Stimulated activated naive CD8-positive, alpha-beta T cell treated with anti-CD3 and anti-CD28 coated beads, Interleukin-15, amount 100 ng/mL, for 72 hours (primary cell): ENCODE results near the gene RMP24.
A peak's percentile ranks its signal among the peaks of the same experiment; 100 is the strongest.
"Not testable (repeated sequence)": the region's sequence is repeated elsewhere in the genome, so short reads cannot be mapped to it uniquely, and the experiment has no call there.

Experiments
- ATAC-seq: fragments of 150-1000 bp; cut with Tn5 transposase; 2 replicates; pipeline ENCODE4 v1.10.0; 2021; ENCODE audit warnings: mild to moderate bottlenecking, moderate library complexity
- DNase-seq, 2 donors: peaks; one replicate each; pipeline ENCODE4 v3.0.0; 2021 to 2022
- H3K27ac Mint-ChIP-seq, 2 donors: one replicate each; pipeline ENCODE4 v1.8.0; 2022; ENCODE audit warnings: mild to moderate bottlenecking in 2 of 2, mixed read lengths in 2 of 2, moderate library complexity in 2 of 2
- H3K27me3 Mint-ChIP-seq: one replicate; pipeline ENCODE4 v1.8.0; 2022; ENCODE audit warnings: mixed read lengths
- H3K4me1 Mint-ChIP-seq: one replicate; pipeline ENCODE4 v1.8.0; 2022; ENCODE audit warnings: mild to moderate bottlenecking, mixed read lengths
- H3K4me3 Mint-ChIP-seq, 2 donors: one replicate each; pipeline ENCODE4 v1.8.0; 2022; ENCODE audit warnings: mild to moderate bottlenecking in 2 of 2, mixed read lengths in 2 of 2, moderate library complexity in 1 of 2
- H3K9me3 Mint-ChIP-seq, 2 donors: one replicate each; pipeline ENCODE4 v1.8.0; 2022; ENCODE audit warnings: mixed read lengths in 2 of 2

Gene RMP24

DNA sequence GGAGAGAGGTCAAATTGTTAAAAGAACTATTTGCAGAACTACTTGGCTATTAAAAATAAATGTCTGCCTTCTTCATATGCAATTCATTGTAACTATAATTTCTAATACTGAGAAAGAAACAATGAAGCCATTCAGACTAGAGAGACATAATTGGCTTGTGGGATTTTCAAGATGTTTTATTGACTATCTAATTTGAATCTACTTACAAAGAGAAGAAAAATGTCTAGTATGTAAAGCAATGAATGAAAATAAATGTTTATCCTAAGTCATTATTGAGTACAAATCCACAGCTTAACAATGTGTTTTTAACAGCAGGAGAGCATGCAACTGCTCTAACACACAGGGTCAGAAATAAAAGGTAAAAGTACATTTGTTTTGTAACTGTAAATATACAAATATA is 19.2 kb downstream of the RMP24 start:
- ATAC-seq (no peak), DNase-seq (no peak)
- Mint-ChIP-seq H3K4me1 (no peaks in the 10 kb centered on the region), H3K27ac (no peak overlapping the region), H3K4me3 (no peak overlapping the region), H3K9me3 (no peaks in the 10 kb centered on the region), H3K27me3 (no peaks in the 10 kb centered on the region)

DNA sequence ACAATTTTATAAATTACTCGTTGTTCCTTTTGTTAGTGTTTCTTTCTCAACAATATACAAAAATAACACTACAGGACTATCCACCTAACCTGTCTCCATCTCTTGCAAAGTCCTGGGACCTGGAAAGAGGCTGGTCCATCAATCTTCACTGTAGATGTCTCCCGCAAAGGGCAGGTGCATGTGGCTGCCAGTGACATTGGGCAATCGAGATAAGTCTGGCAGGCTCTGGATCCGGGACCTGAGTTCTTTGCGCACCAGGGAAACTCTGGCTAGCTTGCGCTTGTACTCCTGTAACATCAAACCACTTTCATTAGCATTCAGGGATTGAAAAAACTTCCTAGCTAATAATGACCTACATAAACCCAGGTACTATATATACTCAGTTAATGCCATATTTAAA is 20.5 kb downstream of the RMP24 start:
- Mint-ChIP-seq H3K27ac (peak overlapping the region in 1 of 2 donors; percentile 63), H3K27me3 (no peaks in the 10 kb centered on the region), H3K4me3 (no peak overlapping the region), H3K9me3 (no peaks in the 10 kb centered on the region), H3K4me1 (no peaks in the 10 kb centered on the region)
- ATAC-seq (no peak), DNase-seq (no peak)

DNA sequence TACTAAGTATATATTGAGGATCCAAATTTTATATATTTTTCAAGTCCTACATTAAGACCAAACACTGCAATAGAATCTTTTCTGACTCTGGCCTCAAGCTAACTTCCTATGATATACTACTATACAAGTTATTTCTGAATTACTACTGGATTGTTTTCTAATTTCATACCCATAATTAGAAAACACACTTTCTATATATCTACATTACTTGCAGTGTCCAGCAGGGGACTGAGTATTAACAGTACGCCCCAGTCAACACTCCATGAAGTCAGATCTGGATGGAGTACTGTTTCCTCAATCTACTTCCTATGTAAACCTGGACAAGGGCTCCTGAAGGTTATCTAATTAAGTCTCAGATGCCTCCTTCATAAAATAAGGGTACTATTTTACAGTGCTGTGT is 26.5 kb downstream of the RMP24 start:
- no peak for ATAC-seq
- Mint-ChIP-seq H3K27ac (no peak overlapping the region), H3K4me3 (no peak overlapping the region), H3K27me3 (no peaks in the 10 kb centered on the region), H3K4me1 (peaks cover 5% of the 10 kb centered on the region), H3K9me3 (no peaks in the 10 kb centered on the region)
- no peak for DNase-seq

DNA sequence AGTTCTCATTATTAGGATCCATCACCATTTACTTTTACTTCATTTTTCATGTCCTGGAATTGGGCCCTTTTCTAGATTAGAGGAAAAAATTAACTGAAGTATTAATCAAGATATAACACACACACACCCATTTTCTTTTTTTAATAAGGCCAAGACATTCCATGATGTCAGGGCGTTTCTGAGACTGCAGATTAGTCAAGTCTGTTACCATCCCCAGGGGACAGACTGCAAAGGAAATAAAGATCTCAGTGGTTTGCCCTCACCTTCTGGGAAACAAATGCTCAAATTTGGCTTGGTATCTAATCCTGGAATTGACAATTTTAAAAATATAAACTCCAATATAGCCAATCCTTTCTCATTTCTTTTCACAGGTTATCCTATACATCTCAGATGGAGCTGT is 27.4 kb downstream of the RMP24 start:
- no peak for DNase-seq
- no peak overlapping the region for H3K27ac Mint-ChIP-seq
- H3K27me3 Mint-ChIP-seq: no peaks in the 10 kb centered on the region
- no peak overlapping the region for H3K4me3 Mint-ChIP-seq
- H3K9me3 Mint-ChIP-seq: no peaks in the 10 kb centered on the region
- H3K4me1 Mint-ChIP-seq: peaks cover 5% of the 10 kb centered on the region
- ATAC-seq: no peak

DNA sequence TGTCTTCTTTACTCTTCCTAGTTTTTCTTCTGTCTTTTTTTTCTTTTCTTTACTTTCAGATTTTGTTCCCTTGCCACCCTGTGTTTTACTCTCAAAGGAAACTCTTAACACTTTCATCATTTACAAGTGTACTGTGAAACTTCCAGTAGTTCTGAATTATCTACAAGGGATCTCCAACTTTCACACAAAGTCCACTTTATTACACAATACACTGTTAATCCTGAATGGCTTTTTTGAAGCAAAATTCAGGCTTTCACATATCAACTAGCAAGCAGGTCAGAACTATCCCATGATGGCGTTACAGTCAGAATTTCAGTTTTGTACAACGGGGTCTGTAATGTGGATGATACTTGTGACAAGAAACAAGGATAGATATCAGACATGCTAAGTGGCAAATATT is 34.5 kb downstream of the RMP24 start:
- ATAC-seq (no peak), DNase-seq (no peak)
- H3K9me3 Mint-ChIP-seq: no peaks in the 10 kb centered on the region

DNA sequence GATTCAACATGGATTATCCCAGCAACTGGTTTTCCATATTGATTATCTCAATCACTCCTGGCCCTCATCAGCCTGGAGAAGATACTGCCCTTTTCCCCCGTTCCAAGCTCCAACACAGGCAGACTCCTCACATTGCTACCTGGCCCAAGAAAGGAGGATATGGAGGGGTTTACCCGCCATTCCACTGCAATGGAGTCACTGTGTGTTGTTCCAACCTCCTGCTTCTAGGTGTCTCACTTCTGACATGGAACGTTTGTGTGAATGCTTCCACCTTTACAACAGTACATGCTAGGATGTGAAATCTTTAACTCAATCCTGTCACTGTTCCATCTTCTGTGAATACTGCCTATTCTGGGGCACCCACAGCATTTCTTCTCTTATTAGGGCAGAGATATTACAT is 36.7 kb downstream of the RMP24 start:
- no peaks in the 10 kb centered on the region for H3K27me3 Mint-ChIP-seq
- H3K9me3 Mint-ChIP-seq: no peaks in the 10 kb centered on the region
- DNase-seq (no peak), ATAC-seq (no peak)
- H3K4me1 Mint-ChIP-seq: no peaks in the 10 kb centered on the region
- H3K27ac Mint-ChIP-seq: no peak overlapping the region
- H3K4me3 Mint-ChIP-seq: no peak overlapping the region

More for the DNA sequence above, 34.5 kb downstream of the RMP24 start:
- Mint-ChIP-seq H3K27me3 (no peaks in the 10 kb centered on the region), H3K4me1 (peaks cover 5% of the 10 kb centered on the region), H3K4me3 (no peak overlapping the region), H3K27ac (no peak overlapping the region)

DNA sequence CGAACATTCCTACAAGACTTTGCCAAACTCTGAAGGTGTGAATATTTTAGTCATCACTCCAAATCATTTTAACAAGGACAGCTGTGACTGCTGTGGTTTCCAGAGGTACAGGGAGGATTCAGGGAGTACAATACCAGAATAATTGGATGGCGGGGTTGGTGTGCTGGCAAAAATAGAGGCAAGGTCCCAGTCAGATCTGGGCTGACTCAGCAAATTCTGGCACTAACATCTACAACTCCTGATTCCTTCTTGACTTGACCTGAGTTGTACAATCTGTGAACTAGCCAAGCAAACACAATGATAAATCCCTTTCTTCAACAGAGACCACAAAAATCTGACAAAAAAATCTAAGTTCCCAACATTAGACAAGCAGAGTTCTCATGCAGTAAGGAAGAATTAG is 40.4 kb downstream of the RMP24 start:
- H3K9me3 Mint-ChIP-seq: no peaks in the 10 kb centered on the region
- DNase-seq (no peak), ATAC-seq (no peak)
- no peak overlapping the region for H3K27ac Mint-ChIP-seq
- H3K4me1 Mint-ChIP-seq: no peaks in the 10 kb centered on the region
- no peaks in the 10 kb centered on the region for H3K27me3 Mint-ChIP-seq
- no peak overlapping the region for H3K4me3 Mint-ChIP-seq

DNA sequence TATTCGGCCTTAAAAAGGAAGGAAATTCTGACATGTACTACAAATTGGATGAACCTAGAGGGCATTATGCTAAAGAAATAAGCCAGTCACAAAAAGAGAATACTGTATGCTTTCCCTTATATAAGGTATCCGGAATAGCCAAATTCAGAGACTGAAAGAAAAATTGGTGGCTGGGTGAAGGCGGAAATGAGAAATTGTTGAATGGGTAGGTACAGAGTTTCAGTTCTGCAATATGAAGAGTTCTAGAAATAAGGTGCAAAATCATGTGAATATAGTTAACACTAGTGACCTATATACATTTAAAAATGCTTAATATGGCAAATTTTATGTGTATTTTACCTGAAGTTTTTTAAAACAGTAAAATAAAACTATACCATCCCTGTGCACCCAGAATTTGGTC is 43.1 kb downstream of the RMP24 start:
- H3K27ac Mint-ChIP-seq: no peak overlapping the region
- no peak for DNase-seq
- no peaks in the 10 kb centered on the region for H3K4me1 Mint-ChIP-seq
- no peaks in the 10 kb centered on the region for H3K27me3 Mint-ChIP-seq
- no peak overlapping the region for H3K4me3 Mint-ChIP-seq
- ATAC-seq: no peak
- no peaks in the 10 kb centered on the region for H3K9me3 Mint-ChIP-seq

DNA sequence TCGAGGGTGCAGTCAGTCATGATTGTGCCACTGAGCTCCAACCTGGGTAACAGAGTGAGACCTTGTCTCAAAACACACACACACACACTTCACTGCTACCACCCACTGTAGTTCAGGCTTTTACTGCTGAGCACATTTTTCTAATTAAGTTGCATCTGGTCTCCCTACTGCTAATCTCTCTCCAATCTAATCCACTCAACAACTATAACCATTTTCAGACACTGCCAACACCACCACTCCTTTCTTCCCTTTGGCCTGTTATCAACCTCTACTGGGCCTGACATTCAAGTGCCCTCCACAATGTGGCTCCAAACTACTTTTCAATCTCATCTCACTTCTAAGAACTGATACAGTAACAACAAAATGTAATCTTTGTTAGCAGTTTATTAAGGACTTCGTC is 44.8 kb downstream of the RMP24 start:
- DNase-seq: no peak
- Mint-ChIP-seq H3K4me1 (no peaks in the 10 kb centered on the region), H3K27ac (no peak overlapping the region), H3K4me3 (no peak overlapping the region), H3K27me3 (no peaks in the 10 kb centered on the region), H3K9me3 (no peaks in the 10 kb centered on the region)
- no peak for ATAC-seq

DNA sequence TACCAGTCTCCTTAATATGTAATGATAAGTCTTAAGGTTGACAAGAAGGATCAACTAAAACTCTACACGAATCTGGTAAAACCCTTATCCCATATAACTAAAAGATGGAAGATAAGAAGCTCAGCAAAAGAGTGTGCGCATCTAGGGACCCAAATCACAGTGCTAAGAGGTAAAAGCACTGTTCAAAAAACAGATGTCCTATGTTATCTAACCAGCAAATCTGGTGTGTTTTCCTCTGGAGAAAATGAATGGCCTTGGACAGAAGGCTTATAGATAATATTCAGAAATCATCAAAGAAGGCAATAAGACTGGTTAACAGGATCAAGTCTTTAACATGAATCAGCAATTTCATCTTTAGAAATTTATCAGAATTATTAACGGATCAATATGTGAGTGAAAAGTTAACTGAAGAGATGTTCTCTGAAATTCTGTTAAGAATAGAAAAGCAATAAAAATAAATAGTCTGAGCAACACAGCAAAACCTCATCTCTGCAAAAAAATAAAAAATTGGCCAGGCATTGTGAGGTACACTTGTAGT is 47.8 kb downstream of the RMP24 start:
- H3K27ac Mint-ChIP-seq: no peak overlapping the region
- no peak for DNase-seq

DNA sequence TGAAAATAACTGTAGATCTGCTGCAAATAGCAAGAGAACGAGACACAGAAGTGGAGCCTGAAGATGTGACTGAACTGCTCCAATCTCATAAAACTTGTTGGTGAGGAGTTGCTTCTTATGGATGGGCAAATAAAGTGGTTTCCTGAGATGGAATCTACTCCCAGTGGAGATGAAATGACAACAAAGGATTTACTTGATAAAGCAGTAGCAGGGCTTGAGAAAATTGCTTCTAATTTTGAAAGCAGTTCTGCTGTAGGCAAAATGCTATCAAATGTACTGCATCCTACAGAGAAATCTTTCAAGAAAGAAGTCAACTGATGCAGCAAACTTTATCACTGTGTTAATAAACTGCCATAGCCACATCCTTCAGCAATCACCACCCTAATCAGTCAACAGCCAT is 50.9 kb downstream of the RMP24 start:
- no peaks in the 10 kb centered on the region for H3K27me3 Mint-ChIP-seq
- no peak overlapping the region for H3K4me3 Mint-ChIP-seq
- DNase-seq (no peak), ATAC-seq (no peak)
- no peak overlapping the region for H3K27ac Mint-ChIP-seq
- H3K9me3 Mint-ChIP-seq: no peaks in the 10 kb centered on the region
- H3K4me1 Mint-ChIP-seq: no peaks in the 10 kb centered on the region

More for the DNA sequence above, 47.8 kb downstream of the RMP24 start:
- H3K27me3 Mint-ChIP-seq: no peaks in the 10 kb centered on the region
- no peak overlapping the region for H3K4me3 Mint-ChIP-seq
- H3K9me3 Mint-ChIP-seq: no peaks in the 10 kb centered on the region
- H3K4me1 Mint-ChIP-seq: no peaks in the 10 kb centered on the region
- ATAC-seq: no peak

DNA sequence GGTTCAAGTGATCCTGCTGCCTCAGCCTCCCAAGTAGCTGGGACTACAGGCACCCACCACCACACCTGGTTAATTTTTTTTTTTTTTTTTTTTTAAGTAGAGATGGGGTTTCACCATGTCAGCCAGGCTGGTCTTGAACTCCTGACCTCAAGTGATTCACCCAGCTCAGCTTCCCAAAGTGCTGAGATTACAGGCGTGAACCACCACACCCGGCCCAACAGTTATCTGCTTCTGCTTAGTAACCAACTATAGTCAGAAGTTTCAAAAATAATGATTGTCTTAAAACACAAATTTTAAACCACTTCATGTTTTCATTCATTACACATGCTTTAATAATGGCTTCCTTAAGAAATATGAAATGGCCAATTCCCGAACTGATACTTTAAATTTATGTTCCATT is 51.8 kb downstream of the RMP24 start:
- DNase-seq, ATAC-seq: not testable (repeated sequence)

DNA sequence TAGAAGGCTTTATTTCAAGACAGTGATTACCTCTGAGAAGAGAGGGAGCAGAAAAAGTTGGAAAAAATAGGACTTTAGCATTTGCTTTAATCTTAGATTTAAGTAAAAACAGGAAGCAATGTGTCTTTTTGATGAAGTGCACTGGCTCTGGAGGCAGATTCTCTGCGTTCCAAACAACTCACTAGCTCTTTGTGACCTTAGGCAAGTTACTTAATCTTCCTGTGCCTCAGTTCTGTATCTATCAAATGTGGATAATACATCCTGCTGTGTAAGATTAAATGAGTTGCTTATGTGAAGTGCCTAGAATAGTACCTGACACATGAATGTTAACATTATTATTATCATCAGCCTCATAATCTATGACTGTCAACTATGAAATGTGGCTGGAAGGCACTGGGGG is 52.5 kb downstream of the RMP24 start:
- no peaks in the 10 kb centered on the region for H3K9me3 Mint-ChIP-seq
- H3K4me3 Mint-ChIP-seq: no peak overlapping the region
- ATAC-seq (no peak), DNase-seq (no peak)
- H3K4me1 Mint-ChIP-seq: no peaks in the 10 kb centered on the region
- H3K27ac Mint-ChIP-seq: peak overlapping the region in 1 of 2 donors; percentile 5
- no peaks in the 10 kb centered on the region for H3K27me3 Mint-ChIP-seq

More for the DNA sequence above, 51.8 kb downstream of the RMP24 start:
- not testable (repeated sequence) for H3K9me3 Mint-ChIP-seq, H3K27ac Mint-ChIP-seq, H3K4me1 Mint-ChIP-seq, H3K4me3 Mint-ChIP-seq, H3K27me3 Mint-ChIP-seq

DNA sequence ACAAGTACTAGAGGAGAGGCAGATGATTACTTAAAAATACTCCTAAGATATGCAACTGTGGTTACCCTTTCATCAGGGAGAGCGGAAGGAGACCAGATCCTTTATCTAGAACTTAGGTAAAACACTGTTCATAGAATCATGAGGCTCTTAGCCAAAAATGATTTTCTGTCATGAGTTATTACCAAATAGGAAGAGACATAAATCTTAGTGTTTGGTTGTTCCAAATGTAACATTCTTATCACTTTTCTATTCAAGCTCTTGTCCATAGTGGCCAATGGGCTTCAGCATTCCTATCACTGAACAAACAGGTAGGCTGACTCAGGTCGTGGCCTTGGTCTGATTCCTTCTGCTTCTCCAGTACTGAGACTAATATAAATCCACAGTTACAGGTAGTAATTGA is 56.4 kb downstream of the RMP24 start:
- Mint-ChIP-seq H3K27me3 (no peaks in the 10 kb centered on the region), H3K4me1 (peaks cover 4% of the 10 kb centered on the region), H3K27ac (no peak overlapping the region), H3K9me3 (no peaks in the 10 kb centered on the region), H3K4me3 (no peak overlapping the region)
- ATAC-seq: no peak
- no peak for DNase-seq
